GM12878 (cell line): ENCODE measurements around the gene OR52M1.

Experiments
- EP300 ChIP-seq, 2 experiments: fragments of 150-350 bp in 1 of 2; IDR thresholded peaks; 2 replicates each; pipeline ENCODE4 v1.6.1; 2011 to 2012; ENCODE audit warnings: low read depth in 2 of 2, low read length in 2 of 2, borderline replicate concordance in 1 of 2, improper control_type of control experiment in 1 of 2, inconsistent platforms in 1 of 2; ENCODE audit not compliant: control insufficient read depth in 1 of 2
- EZH2 ChIP-seq: IDR thresholded peaks from 2 replicates; pipeline ENCODE4 v1.6.1; 2012; ENCODE audit warnings: low read depth, mild to moderate bottlenecking, control low read depth, inconsistent platforms, low read length, borderline replicate concordance; ENCODE audit not compliant: control insufficient read depth
- HCFC1 ChIP-seq: fragments of 150-350 bp; IDR thresholded peaks from 2 replicates; pipeline ENCODE4 v1.6.1; 2014; ENCODE audit warnings: low read length
- JUNB ChIP-seq: IDR thresholded peaks from 2 replicates; pipeline ENCODE4 v1.6.1; 2016; ENCODE audit warnings: antibody characterized with exemption, mild to moderate bottlenecking
- MEF2B ChIP-seq: fragments of 450-650 bp; IDR thresholded peaks from 2 replicates; pipeline ENCODE4 v1.6.1; 2018; ENCODE audit warnings: mild to moderate bottlenecking, moderate library complexity; ENCODE audit not compliant: partially characterized antibody, poor library complexity, severe bottlenecking
- NFYB ChIP-seq: IDR thresholded peaks from 2 replicates; pipeline ENCODE4 v1.6.1; 2011; ENCODE audit warnings: low read depth, mild to moderate bottlenecking, low read length, improper control_type of control experiment, moderate library complexity; ENCODE audit not compliant: insufficient read depth
- POLR2A ChIP-seq: IDR thresholded peaks from 2 replicates; pipeline ENCODE4 v1.6.1; 2011; ENCODE audit warnings: low read depth, mild to moderate bottlenecking, low read length
- SMC3 ChIP-seq: IDR thresholded peaks from 2 replicates; pipeline ENCODE4 v1.6.1; 2011; ENCODE audit warnings: low read length, improper control_type of control experiment, borderline replicate concordance
- SPI1 ChIP-seq: IDR thresholded peaks from 2 replicates; pipeline ENCODE4 v1.6.1; 2011; ENCODE audit warnings: low read depth, mild to moderate bottlenecking, low read length, moderate library complexity, borderline replicate concordance; ENCODE audit not compliant: insufficient read depth
- TF ChIP-seq, protein P1 (sequence below): fragments of 450-650 bp; IDR thresholded peaks from 2 replicates; pipeline ENCODE4 v1.6.1; 2018; ENCODE audit warnings: mild to moderate bottlenecking, low read depth, moderate library complexity; ENCODE audit not compliant: partially characterized antibody
- TF ChIP-seq, protein P2 (sequence below): fragments of 450-650 bp; formaldehyde crosslinking; IDR thresholded peaks from 2 replicates; pipeline ENCODE4 v1.4.0; 2022; ENCODE audit warnings: mild to moderate bottlenecking, moderate library complexity
- TF ChIP-seq, protein P3 (sequence below), 3 experiments: IDR thresholded peaks in 2 of 3; conservative IDR thresholded peaks in 1 of 3; 2 replicates each; pipeline ENCODE4 v1.5.1; 2011; ENCODE audit warnings: low read depth in 3 of 3, low read length in 3 of 3, mild to moderate bottlenecking in 3 of 3, control low read depth in 2 of 3, moderate library complexity in 2 of 3, inconsistent platforms in 1 of 3, mixed read lengths in 1 of 3; ENCODE audit not compliant: control insufficient read depth in 2 of 3, insufficient read depth in 1 of 3; ENCODE audit errors: extremely low read depth in 1 of 3
- TF ChIP-seq, protein P4 (sequence below): IDR thresholded peaks from 2 replicates; pipeline ENCODE4 v1.6.1; 2011; ENCODE audit warnings: low read depth, low read length, improper control_type of control experiment, borderline replicate concordance

DNA sequence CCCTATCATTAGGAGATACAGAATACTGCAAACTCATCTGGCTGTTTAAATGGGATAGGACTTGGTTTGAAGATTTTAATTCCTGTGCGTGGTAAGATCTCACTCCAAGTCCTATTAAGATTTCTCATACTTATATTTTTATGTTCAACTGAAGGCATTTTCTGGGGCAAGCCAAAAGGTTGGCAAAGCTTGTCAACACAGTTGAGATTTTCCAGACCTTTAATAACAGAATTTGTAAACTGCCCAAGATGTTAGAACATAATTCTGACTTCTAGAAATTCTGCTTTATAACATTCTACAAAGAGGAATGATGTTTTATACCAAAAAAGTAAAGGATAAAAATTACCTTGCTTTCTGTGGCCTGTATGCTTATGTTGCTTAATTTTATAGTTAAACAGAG is 30.8 kb upstream of the OR52M1 start:
- TF ChIP-seq, protein P1, sequence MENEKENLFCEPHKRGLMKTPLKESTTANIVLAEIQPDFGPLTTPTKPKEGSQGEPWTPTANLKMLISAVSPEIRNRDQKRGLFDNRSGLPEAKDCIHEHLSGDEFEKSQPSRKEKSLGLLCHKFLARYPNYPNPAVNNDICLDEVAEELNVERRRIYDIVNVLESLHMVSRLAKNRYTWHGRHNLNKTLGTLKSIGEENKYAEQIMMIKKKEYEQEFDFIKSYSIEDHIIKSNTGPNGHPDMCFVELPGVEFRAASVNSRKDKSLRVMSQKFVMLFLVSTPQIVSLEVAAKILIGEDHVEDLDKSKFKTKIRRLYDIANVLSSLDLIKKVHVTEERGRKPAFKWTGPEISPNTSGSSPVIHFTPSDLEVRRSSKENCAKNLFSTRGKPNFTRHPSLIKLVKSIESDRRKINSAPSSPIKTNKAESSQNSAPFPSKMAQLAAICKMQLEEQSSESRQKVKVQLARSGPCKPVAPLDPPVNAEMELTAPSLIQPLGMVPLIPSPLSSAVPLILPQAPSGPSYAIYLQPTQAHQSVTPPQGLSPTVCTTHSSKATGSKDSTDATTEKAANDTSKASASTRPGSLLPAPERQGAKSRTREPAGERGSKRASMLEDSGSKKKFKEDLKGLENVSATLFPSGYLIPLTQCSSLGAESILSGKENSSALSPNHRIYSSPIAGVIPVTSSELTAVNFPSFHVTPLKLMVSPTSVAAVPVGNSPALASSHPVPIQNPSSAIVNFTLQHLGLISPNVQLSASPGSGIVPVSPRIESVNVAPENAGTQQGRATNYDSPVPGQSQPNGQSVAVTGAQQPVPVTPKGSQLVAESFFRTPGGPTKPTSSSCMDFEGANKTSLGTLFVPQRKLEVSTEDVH: no peak
- TF ChIP-seq, protein P2, sequence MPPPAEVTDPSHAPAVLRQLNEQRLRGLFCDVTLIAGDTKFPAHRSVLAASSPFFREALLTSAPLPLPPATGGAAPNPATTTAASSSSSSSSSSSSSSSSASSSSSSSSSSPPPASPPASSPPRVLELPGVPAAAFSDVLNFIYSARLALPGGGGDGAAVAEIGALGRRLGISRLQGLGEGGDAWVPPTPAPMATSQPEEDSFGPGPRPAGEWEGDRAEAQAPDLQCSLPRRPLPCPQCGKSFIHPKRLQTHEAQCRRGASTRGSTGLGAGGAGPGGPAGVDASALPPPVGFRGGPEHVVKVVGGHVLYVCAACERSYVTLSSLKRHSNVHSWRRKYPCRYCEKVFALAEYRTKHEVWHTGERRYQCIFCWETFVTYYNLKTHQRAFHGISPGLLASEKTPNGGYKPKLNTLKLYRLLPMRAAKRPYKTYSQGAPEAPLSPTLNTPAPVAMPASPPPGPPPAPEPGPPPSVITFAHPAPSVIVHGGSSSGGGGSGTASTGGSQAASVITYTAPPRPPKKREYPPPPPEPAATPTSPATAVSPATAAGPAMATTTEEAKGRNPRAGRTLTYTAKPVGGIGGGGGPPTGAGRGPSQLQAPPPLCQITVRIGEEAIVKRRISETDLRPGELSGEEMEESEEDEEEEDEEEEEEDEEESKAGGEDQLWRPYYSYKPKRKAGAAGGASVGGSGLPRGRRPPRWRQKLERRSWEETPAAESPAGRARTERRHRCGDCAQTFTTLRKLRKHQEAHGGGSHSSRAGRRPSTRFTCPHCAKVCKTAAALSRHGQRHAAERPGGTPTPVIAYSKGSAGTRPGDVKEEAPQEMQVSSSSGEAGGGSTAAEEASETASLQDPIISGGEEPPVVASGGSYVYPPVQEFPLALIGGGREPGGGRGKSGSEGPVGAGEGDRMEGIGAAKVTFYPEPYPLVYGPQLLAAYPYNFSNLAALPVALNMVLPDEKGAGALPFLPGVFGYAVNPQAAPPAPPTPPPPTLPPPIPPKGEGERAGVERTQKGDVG (CRISPR knock-in tag): no peak
- TF ChIP-seq POLR2A (no peak), NFYB (no peak), EP300 (IDR thresholded peaks at IDR 0.05; ENCODE audit: borderline replicate concordance in 1 of 2, control insufficient read depth in 1 of 2, low read depth in 2 of 2, low read length in 2 of 2) (no peak), HCFC1 (no peak), SMC3 (no peak), JUNB (no peak), MEF2B (no peak), SPI1 (no peak), EZH2 (no peak)
- TF ChIP-seq, protein P3, sequence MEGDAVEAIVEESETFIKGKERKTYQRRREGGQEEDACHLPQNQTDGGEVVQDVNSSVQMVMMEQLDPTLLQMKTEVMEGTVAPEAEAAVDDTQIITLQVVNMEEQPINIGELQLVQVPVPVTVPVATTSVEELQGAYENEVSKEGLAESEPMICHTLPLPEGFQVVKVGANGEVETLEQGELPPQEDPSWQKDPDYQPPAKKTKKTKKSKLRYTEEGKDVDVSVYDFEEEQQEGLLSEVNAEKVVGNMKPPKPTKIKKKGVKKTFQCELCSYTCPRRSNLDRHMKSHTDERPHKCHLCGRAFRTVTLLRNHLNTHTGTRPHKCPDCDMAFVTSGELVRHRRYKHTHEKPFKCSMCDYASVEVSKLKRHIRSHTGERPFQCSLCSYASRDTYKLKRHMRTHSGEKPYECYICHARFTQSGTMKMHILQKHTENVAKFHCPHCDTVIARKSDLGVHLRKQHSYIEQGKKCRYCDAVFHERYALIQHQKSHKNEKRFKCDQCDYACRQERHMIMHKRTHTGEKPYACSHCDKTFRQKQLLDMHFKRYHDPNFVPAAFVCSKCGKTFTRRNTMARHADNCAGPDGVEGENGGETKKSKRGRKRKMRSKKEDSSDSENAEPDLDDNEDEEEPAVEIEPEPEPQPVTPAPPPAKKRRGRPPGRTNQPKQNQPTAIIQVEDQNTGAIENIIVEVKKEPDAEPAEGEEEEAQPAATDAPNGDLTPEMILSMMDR (IDR thresholded peaks at IDR 0.05 in 2 of 3, conservative IDR thresholded peaks at IDR 0.05 in 1 of 3; ENCODE audit: control insufficient read depth in 2 of 3, extremely low read depth in 1 of 3, insufficient read depth in 1 of 3, low read depth in 3 of 3, low read length in 3 of 3): no peak
- TF ChIP-seq, protein P4, sequence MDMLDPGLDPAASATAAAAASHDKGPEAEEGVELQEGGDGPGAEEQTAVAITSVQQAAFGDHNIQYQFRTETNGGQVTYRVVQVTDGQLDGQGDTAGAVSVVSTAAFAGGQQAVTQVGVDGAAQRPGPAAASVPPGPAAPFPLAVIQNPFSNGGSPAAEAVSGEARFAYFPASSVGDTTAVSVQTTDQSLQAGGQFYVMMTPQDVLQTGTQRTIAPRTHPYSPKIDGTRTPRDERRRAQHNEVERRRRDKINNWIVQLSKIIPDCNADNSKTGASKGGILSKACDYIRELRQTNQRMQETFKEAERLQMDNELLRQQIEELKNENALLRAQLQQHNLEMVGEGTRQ: no peak
